RWPE1 (cell line): ENCODE results near the gene VAC14.
A peak's percentile ranks its signal among the peaks of the same experiment; 100 is the strongest.

Experiments used
- CTCF ChIA-PET: fragments of 350-600 bp; sonication (Branson Sonifier 250); formaldehyde crosslinking; extraction: SDS; loops from one replicate; lab custom pipeline; 2021; lab: Yijun Ruan, JAX
- POLR2A ChIA-PET: fragments of 400-600 bp; formaldehyde crosslinking; extraction: SDS; loops from one replicate; lab custom pipeline; 2020; ENCODE audit warnings: antibody characterized with exemption; ENCODE audit not compliant: low non-redundant PET; lab: Yijun Ruan, JAX
- DNase-seq: peaks from one replicate; pipeline ENCODE4 v3.0.0; 2012; ENCODE audit warnings: low spot score
- H3K27ac ChIP-seq: fragments of 450-650 bp; 2 replicates; pipeline ENCODE4 v1.5.1; 2017
- TF ChIP-seq, protein P1 (sequence below): fragments of 450-650 bp; conservative IDR thresholded peaks from 2 replicates; pipeline ENCODE4 v1.5.1; 2017; ENCODE audit warnings: low read depth, mild to moderate bottlenecking

The VAC14 gene

DNA sequence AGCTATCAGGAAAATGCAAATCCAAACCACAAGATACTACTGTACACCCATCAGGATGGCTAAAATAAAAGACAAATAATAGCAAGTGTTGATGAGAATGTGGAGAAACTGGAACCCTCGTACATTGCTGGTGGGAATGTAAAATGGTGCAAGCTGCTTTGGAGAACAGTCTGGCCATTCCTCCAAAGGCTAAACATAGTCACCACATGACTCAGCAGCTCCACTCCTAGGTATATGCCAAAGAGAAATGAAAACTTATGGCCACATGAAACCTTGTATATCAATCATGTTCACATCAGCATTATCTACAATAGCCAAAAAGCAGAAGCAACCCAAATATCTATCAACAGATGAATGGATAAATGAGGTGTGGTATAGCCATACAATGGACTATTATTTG lies 28.5 kb downstream of the VAC14 start:
- ChIA-PET CTCF (no interaction called here), POLR2A (no interaction called here)
- no peak for DNase-seq
- TF ChIP-seq, protein P1, sequence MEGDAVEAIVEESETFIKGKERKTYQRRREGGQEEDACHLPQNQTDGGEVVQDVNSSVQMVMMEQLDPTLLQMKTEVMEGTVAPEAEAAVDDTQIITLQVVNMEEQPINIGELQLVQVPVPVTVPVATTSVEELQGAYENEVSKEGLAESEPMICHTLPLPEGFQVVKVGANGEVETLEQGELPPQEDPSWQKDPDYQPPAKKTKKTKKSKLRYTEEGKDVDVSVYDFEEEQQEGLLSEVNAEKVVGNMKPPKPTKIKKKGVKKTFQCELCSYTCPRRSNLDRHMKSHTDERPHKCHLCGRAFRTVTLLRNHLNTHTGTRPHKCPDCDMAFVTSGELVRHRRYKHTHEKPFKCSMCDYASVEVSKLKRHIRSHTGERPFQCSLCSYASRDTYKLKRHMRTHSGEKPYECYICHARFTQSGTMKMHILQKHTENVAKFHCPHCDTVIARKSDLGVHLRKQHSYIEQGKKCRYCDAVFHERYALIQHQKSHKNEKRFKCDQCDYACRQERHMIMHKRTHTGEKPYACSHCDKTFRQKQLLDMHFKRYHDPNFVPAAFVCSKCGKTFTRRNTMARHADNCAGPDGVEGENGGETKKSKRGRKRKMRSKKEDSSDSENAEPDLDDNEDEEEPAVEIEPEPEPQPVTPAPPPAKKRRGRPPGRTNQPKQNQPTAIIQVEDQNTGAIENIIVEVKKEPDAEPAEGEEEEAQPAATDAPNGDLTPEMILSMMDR, result no peak
- H3K27ac ChIP-seq, result no peak overlapping the region

- H3K27ac ChIP-seq, result peak overlapping the region; percentile 87
- POLR2A ChIA-PET, result interaction anchor here (0.7 to 1.2 kb wide), 2 partner anchors 88 to 104 kb away, joined by 3 to 5 read pairs; no protein-coding TSS in a partner anchor
- TF ChIP-seq, protein P1, result peak; percentile 96
- CTCF ChIA-PET, result interaction anchor here (0.5 to 2.7 kb wide), 33 partner anchors 8 to 640 kb away, joined by 3 to 19 read pairs (median 3); partner anchors contain the start of gene MTSS2
- DNase-seq, result peak; percentile 69
Observed at GRCh38 chr16:70770626-70771552, 30.1 kb downstream of the VAC14 start.

- POLR2A ChIA-PET, result interaction anchor here (1.2 kb wide), 1 partner anchor 103 kb away, joined by 3 read pairs; no protein-coding TSS in a partner anchor
- DNase-seq, result no peak
- CTCF ChIA-PET, result interaction anchor here (0.6 to 2.7 kb wide), 15 partner anchors 9 to 641 kb away, joined by 3 to 19 read pairs (median 3); no protein-coding TSS in a partner anchor
- TF ChIP-seq, protein P1, result no peak
- peak overlapping the region; percentile 87 for H3K27ac ChIP-seq
Observed at GRCh38 chr16:70770291-70770625, 30.7 kb downstream of the VAC14 start.

- CTCF ChIA-PET, result interaction anchor here (0.6 to 2.7 kb wide), 4 partner anchors 31 to 1033 kb away, joined by 3 to 19 read pairs (median 4); no protein-coding TSS in a partner anchor
- DNase-seq, result no peak
- TF ChIP-seq, protein P1, result no peak
- H3K27ac ChIP-seq, result peak overlapping the region; percentile 87
- POLR2A ChIA-PET, result no interaction called here
Observed at GRCh38 chr16:70769761-70770160, 31.2 kb downstream of the VAC14 start.

GRCh38 chr16:70769131-70769530 lies 31.8 kb downstream of the VAC14 start:
- ChIA-PET CTCF (interaction anchor here (0.6 to 2.7 kb wide), 3 partner anchors 31 to 1033 kb away, joined by 3 to 19 read pairs (median 3); no protein-coding TSS in a partner anchor), POLR2A (no interaction called here)
- H3K27ac ChIP-seq, result peak overlapping the region; percentile 87
- no peak for DNase-seq
- TF ChIP-seq, protein P1, result no peak

- ChIA-PET POLR2A (interaction anchor here (0.7 kb wide), 1 partner anchor 72 kb away, joined by 6 read pairs; no protein-coding TSS in a partner anchor), CTCF (no interaction called here)
- peak overlapping the region; percentile 87 for H3K27ac ChIP-seq
- DNase-seq, result no peak
- TF ChIP-seq, protein P1, result no peak
Observed at GRCh38 chr16:70768203-70768580, 32.8 kb downstream of the VAC14 start.
